ENCODE measurements around the gene GGT7. TPM values are rescaled to one million over a fixed set of nuclear protein-coding genes. Genes with fewer than 3 reads are reported as not detected.

Gene GGT7
- total and polyA plus RNA-seq, 8 donors = 12.1 to 30.3 (median 15.7) TPM

GRCh38 chr20:34824452-34824805 is 48.2 kb downstream of the GGT7 start:
- peak; percentile 84 to 89 (median 86) for ATAC-seq
- 0% methylated on average over 2 of the region's 2 CpGs for WGBS, 2 donors
- H3K4me3 ChIP-seq = peak overlapping the region; percentile 77 to 91 (median 89)
- FAIRE-seq = no peak
- intact Hi-C loops (cut with DNase I) = no loop called here
- DNase-seq = peak; percentile 68 to 80 (median 78)
- no peaks in the 10 kb centered on the region for H3K36me3 ChIP-seq
- H3K4me1 ChIP-seq = peaks cover 15 to 32% (median 17%) of the 10 kb centered on the region in 3 donors
- H3K27me3 ChIP-seq = no peaks in the 10 kb centered on the region
- H3K27ac ChIP-seq = peak overlapping the region; percentile 52 to 83 (median 82)
- no peak for TF ChIP-seq CTCF (IDR thresholded peaks at IDR 0.05)
- H3K9me3 ChIP-seq = no peaks in the 10 kb centered on the region

GRCh38 chr20:34824026-34824425 is 48.6 kb downstream of the GGT7 start:
- no peaks in the 10 kb centered on the region for H3K27me3 ChIP-seq
- H3K4me1 ChIP-seq = peaks cover 15 to 34% (median 21%) of the 10 kb centered on the region in 3 donors
- H3K27ac ChIP-seq = peak overlapping the region in 2 of 4 donors; percentile 82 to 83
- H3K9me3 ChIP-seq = no peaks in the 10 kb centered on the region
- H3K4me3 ChIP-seq = peak overlapping the region in 2 of 4 donors; percentile 88 to 91
- TF ChIP-seq CTCF (IDR thresholded peaks at IDR 0.05) = no peak
- ATAC-seq (no peak), DNase-seq (no peak), FAIRE-seq (no peak)
- WGBS, 2 donors = 4 to 13% methylated on average over 1 of the region's 1 CpG
- intact Hi-C loops (cut with DNase I) = no loop called here
- H3K36me3 ChIP-seq = no peaks in the 10 kb centered on the region

GRCh38 chr20:34820805-34821578 is 51.7 kb downstream of the GGT7 start:
- intact Hi-C loops (cut with DNase I) = no loop called here
- 25 to 30% methylated on average over 8 of the region's 8 CpGs for WGBS, 2 donors
- DNase-seq = no peak
- no peak for FAIRE-seq
- no peak for ATAC-seq
- H3K27me3 ChIP-seq = no peaks in the 10 kb centered on the region
- H3K27ac ChIP-seq = no peak overlapping the region
- H3K4me3 ChIP-seq = no peak overlapping the region
- H3K9me3 ChIP-seq = no peaks in the 10 kb centered on the region
- H3K4me1 ChIP-seq = peaks cover 21 to 35% (median 27%) of the 10 kb centered on the region in 3 donors
- no peaks in the 10 kb centered on the region for H3K36me3 ChIP-seq
- no peak for TF ChIP-seq CTCF (IDR thresholded peaks at IDR 0.05)

- no peak for FAIRE-seq
- intact Hi-C loops (cut with DNase I) = no loop called here
- Histone ChIP-seq H3K4me3 (no peak overlapping the region), H3K4me1 (peaks cover 9 to 20% (median 12%) of the 10 kb centered on the region in 3 donors), H3K27me3 (no peaks in the 10 kb centered on the region), H3K9me3 (no peaks in the 10 kb centered on the region), H3K36me3 (no peaks in the 10 kb centered on the region), H3K27ac (no peak overlapping the region)
- no peak for DNase-seq
- ATAC-seq = no peak
- no peak for TF ChIP-seq CTCF (IDR thresholded peaks at IDR 0.05)
- WGBS, 2 donors = 43 to 46% methylated on average over 2 of the region's 2 CpGs
Observed at GRCh38 chr20:34817801-34818200, 54.9 kb downstream of the GGT7 start.

- peaks cover 6 to 20% (median 12%) of the 10 kb centered on the region in 3 donors for H3K4me1 ChIP-seq
- no peaks in the 10 kb centered on the region for H3K36me3 ChIP-seq
- intact Hi-C loops (cut with DNase I) = no loop called here
- no peaks in the 10 kb centered on the region for H3K9me3 ChIP-seq
- ATAC-seq (no peak), DNase-seq (no peak), FAIRE-seq (no peak)
- H3K27me3 ChIP-seq = no peaks in the 10 kb centered on the region
- H3K4me3 ChIP-seq = no peak overlapping the region
- WGBS, 2 donors = 20 to 23% methylated on average over 2 of the region's 2 CpGs
- TF ChIP-seq CTCF (IDR thresholded peaks at IDR 0.05) = no peak
- no peak overlapping the region for H3K27ac ChIP-seq
Observed at GRCh38 chr20:34817072-34817471, 55.6 kb downstream of the GGT7 start.

Data from pancreas (tissue), 10 donors.